HEK293T (cell line): ENCODE data around the gene RPS6KA1.
"Not testable (repeated sequence)": the region's sequence is repeated elsewhere in the genome, so short reads cannot be mapped to it uniquely, and the experiment has no call there.

Experiments
- CTCF ChIA-PET: fragments of 350-600 bp; formaldehyde crosslinking; extraction: SDS; loops from one replicate; lab custom pipeline; 2021; ENCODE audit warnings: antibody characterized with exemption, inconsistent platforms; lab: Yijun Ruan, JAX
- POLR2A ChIA-PET: fragments of 350-600 bp; formaldehyde crosslinking; extraction: SDS; loops from one replicate; lab custom pipeline; 2020; ENCODE audit warnings: antibody characterized with exemption, inconsistent platforms; lab: Yijun Ruan, JAX
- DNase-seq: peaks from one replicate; pipeline ENCODE4 v3.0.0; 2012; ENCODE audit warnings: mixed read lengths; ENCODE audit errors: extremely low spot score
- ARNT ChIP-seq: fragments of 450-650 bp; IDR thresholded peaks from 2 replicates; pipeline ENCODE4 v1.6.1; 2017; ENCODE audit warnings: mild to moderate bottlenecking
- BHLHE40 ChIP-seq: fragments of 450-650 bp; IDR thresholded peaks from 2 replicates; pipeline ENCODE4 v1.6.1; 2016; ENCODE audit warnings: mild to moderate bottlenecking, moderate library complexity, borderline replicate concordance
- CTBP1 ChIP-seq: fragments of 450-650 bp; IDR thresholded peaks from 2 replicates; pipeline ENCODE4 v1.6.1; 2016; ENCODE audit warnings: borderline replicate concordance
- ELF4 ChIP-seq: fragments of 450-650 bp; IDR thresholded peaks from 2 replicates; pipeline ENCODE4 v1.6.1; 2017; ENCODE audit warnings: antibody characterized with exemption
- FOXA1 ChIP-seq: fragments of 450-650 bp; IDR thresholded peaks from 2 replicates; pipeline ENCODE4 v1.6.1; 2016; ENCODE audit warnings: mild to moderate bottlenecking
- FOXK2 ChIP-seq: fragments of 450-650 bp; IDR thresholded peaks from 2 replicates; pipeline ENCODE4 v1.6.1; 2016; ENCODE audit warnings: mild to moderate bottlenecking
- FOXM1 ChIP-seq: fragments of 450-650 bp; IDR thresholded peaks from 2 replicates; pipeline ENCODE4 v1.6.1; 2017; ENCODE audit warnings: mild to moderate bottlenecking, borderline replicate concordance
- HDGF ChIP-seq: fragments of 450-650 bp; IDR thresholded peaks from 2 replicates; pipeline ENCODE4 v1.6.1; 2017; ENCODE audit warnings: antibody characterized with exemption, borderline replicate concordance
- L3MBTL2 ChIP-seq: fragments of 450-650 bp; conservative IDR thresholded peaks from 2 replicates; pipeline ENCODE4 v1.6.1; 2016; ENCODE audit warnings: mild to moderate bottlenecking
- LEF1 ChIP-seq: fragments of 450-650 bp; IDR thresholded peaks from 2 replicates; pipeline ENCODE4 v1.6.1; 2017; ENCODE audit warnings: mild to moderate bottlenecking, borderline replicate concordance
- NFRKB ChIP-seq: fragments of 450-650 bp; IDR thresholded peaks from 2 replicates; pipeline ENCODE4 v1.6.1; 2016; ENCODE audit warnings: mild to moderate bottlenecking, moderate library complexity
- PKNOX1 ChIP-seq: fragments of 450-650 bp; IDR thresholded peaks from 2 replicates; pipeline ENCODE4 v1.6.1; 2016
- SP1 ChIP-seq: fragments of 450-650 bp; IDR thresholded peaks from 2 replicates; pipeline ENCODE4 v1.6.1; 2017
- SUZ12 ChIP-seq: fragments of 450-650 bp; IDR thresholded peaks from 2 replicates; pipeline ENCODE4 v1.6.1; 2016; ENCODE audit warnings: mild to moderate bottlenecking
- TARDBP ChIP-seq: fragments of 450-650 bp; IDR thresholded peaks from 2 replicates; pipeline ENCODE4 v1.6.1; 2016
- ZNF384 ChIP-seq: fragments of 450-650 bp; IDR thresholded peaks from 2 replicates; pipeline ENCODE4 v1.6.1; 2016

RPS6KA1 gene

DNA sequence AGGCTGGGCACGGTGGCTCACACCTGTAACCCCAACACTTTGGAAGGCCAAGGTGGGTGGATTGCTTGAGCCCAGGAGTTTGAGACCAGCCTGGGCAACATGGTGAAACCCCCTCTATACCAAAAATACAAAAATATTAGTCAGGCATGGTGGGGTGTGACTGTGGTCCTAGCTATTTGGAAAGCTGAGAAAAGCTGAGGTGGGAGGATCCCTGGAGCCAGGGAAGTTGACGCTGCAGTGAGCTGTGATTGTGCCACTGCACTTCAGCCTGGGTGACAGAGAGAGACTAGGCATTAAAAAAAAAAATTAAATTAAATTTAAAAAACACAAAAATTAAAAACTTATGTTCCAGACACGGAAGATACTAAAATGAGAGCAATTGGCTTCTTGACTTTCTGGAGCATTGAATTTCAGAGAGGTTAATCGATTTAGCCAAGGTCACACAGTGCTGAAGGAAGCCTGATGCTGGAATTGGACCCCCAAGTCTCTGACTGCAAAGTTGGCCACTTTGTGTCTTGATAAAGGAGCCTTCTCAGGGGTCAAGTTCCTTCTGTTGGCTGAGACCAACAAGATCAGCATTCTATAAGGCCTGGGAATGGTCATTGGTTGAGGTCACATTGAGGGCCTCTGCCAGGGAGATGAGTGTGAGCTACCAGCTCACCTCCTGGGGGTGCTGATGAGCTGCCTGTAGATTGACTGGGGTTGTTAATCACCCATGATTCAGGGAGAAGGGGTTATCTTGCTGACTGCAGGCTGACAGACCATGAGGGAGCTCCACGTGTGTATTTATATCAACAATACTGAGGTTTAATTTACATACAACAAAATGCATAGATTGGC is 54.3 kb downstream of the RPS6KA1 start:
- TF ChIP-seq BHLHE40 (no peak), PKNOX1 (peak; percentile 13; the same call in 1 of the 2 replicates)
- ChIA-PET CTCF (interaction anchor here (0.7 to 0.9 kb wide), 3 partner anchors 42 to 382 kb away, joined by 3 to 6 read pairs (median 3); no protein-coding TSS in a partner anchor), POLR2A (no interaction called here)
- peak; percentile 45 for DNase-seq

DNA sequence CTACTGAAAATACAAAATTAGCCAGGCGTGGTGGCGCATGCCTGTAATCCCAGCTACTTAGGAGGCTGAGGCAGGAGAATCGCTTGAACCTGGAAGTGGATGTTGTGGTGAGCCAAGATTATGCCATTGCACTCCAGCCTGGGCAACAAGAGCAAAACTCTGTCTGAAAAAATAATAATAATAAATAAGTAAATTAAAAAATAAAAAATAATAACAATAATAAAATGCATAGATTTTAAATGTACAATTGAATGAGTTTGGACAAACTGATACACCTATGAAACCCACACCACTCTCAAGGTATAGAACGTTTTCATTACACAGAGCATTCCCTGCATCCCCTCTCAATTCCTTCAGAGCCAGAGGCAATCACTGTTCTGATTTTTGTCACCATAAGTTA is 55.0 kb downstream of the RPS6KA1 start:
- DNase-seq, POLR2A ChIA-PET: not testable (repeated sequence)
- CTCF ChIA-PET = interaction anchor here (0.7 to 0.9 kb wide), 3 partner anchors 43 to 381 kb away, joined by 3 to 6 read pairs (median 3); no protein-coding TSS in a partner anchor

DNA sequence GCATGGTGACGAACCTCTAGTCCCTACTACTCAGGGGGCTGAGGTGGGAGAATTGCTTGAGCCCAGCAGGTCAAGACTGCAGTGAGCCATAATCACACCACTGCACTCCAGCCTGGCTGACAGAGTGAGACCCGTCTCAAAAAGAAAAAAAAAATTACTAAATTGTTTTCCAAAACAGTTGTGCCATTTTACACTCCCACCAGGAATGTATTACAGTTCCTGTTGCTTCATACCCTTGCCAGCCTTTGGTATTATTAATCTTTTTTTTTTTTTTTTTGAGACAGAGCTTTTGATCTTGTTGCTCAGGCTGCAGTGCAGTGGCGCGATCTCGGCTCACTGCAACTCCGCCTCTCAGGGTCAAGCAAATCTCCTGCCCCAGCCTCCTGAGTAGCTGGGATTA is 55.9 kb downstream of the RPS6KA1 start:
- DNase-seq = no peak
- ChIA-PET CTCF (no interaction called here), POLR2A (no interaction called here)
- TF ChIP-seq LEF1 (no peak), ARNT (no peak), SUZ12 (no peak), CTBP1 (no peak), FOXM1 (no peak), FOXK2 (no peak), HDGF (no peak), BHLHE40 (no peak), FOXA1 (no peak), PKNOX1 (no peak), TARDBP (no peak), NFRKB (no peak), SP1 (no peak), ELF4 (no peak)

GRCh38 chr1:26593385-26593784 is 63.8 kb downstream of the RPS6KA1 start:
- DNase-seq = no peak
- CTCF ChIA-PET = interaction anchor here (0.6 kb wide), 1 partner anchor 9 kb away, joined by 5 read pairs; no protein-coding TSS in a partner anchor
- TF ChIP-seq SUZ12 (no peak), NFRKB (no peak)
- POLR2A ChIA-PET = no interaction called here

DNA sequence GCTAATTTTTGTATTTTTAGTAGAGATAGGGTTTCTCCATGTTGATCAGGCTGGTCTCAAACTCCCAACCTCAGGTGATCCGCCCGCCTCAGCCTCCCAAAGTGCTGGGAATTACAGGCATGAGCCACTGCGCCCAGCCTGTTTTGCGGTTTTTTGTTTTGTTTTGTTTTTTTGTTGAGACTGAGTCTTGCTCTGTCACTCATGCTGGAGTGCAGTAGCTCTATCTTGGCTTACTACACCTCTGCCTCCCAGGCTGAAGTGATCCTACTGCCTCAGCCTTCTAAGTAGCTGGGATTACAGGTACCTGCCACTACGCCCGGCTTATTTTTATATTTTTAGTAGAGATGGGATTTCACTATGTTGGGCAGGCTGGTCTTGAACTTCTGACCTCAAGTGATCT is 65.0 kb downstream of the RPS6KA1 start:
- CTCF ChIA-PET, DNase-seq: not testable (repeated sequence)
- 0 out of 2 replicates have a peak, but pooled peaks have one; percentile 18 for TF ChIP-seq PKNOX1
- POLR2A ChIA-PET = interaction anchor here (1.1 kb wide), 1 partner anchor 98 kb away, joined by 4 read pairs; no protein-coding TSS in a partner anchor

GRCh38 chr1:26597629-26598039 is 68.1 kb downstream of the RPS6KA1 start:
- CTCF ChIA-PET = interaction anchor here (0.6 to 0.8 kb wide), 4 partner anchors 13 to 192 kb away, joined by 3 to 5 read pairs (median 3); no protein-coding TSS in a partner anchor
- TF ChIP-seq FOXK2 = no peak
- TF ChIP-seq ARNT = no peak
- TF ChIP-seq TARDBP = no peak
- DNase-seq = peak; percentile 47

GRCh38 chr1:26598890-26599289 is 69.3 kb downstream of the RPS6KA1 start:
- CTCF ChIA-PET = interaction anchor here (0.7 to 2.6 kb wide), 7 partner anchors 9 to 266 kb away, joined by 3 to 13 read pairs (median 5); no protein-coding TSS in a partner anchor
- POLR2A ChIA-PET = interaction anchor here (1.0 to 3.3 kb wide), 3 partner anchors 98 to 291 kb away, joined by 3 to 17 read pairs (median 6); partner anchors contain the start of genes GPN2 and PIGV
- DNase-seq = no peak
- TF ChIP-seq FOXK2 = no peak
- TF ChIP-seq FOXM1 = no peak
- no peak for TF ChIP-seq ARNT
- no peak for TF ChIP-seq ELF4
- no peak for TF ChIP-seq CTBP1
- TF ChIP-seq FOXA1 = no peak
- TF ChIP-seq LEF1 = no peak
- no peak for TF ChIP-seq NFRKB
- TF ChIP-seq ZNF384 = no peak
- TF ChIP-seq L3MBTL2 = no peak
- TF ChIP-seq TARDBP = no peak
- TF ChIP-seq HDGF = no peak
- no peak for TF ChIP-seq PKNOX1
- TF ChIP-seq SP1 = no peak
- no peak for TF ChIP-seq BHLHE40

More at GRCh38 chr1:26597629-26598039, 68.1 kb downstream of the RPS6KA1 start:
- POLR2A ChIA-PET = interaction anchor here (3.3 kb wide), 1 partner anchor 191 kb away, joined by 17 read pairs; the partner anchor contains the start of gene PIGV
